SK-N-SH (cell line): ENCODE results near the gene DTX1.

ENCODE experiments used
- CTCF ChIP-seq: fragments of 200-600 bp; sonication (generic); IDR thresholded peaks from 2 replicates; pipeline ENCODE4 v1.6.1; 2017; ENCODE audit warnings: antibody characterized with exemption, mild to moderate bottlenecking, moderate library complexity
- GATA2 ChIP-seq: sonication (generic); formaldehyde crosslinking; IDR thresholded peaks from 2 replicates; pipeline ENCODE4 v1.5.0; 2020; ENCODE audit warnings: mild to moderate bottlenecking, missing genetic modification reagents
- JUND ChIP-seq: IDR thresholded peaks from 2 replicates; pipeline ENCODE4 v1.4.0; 2012
- RXRA ChIP-seq: IDR thresholded peaks from 2 replicates; pipeline ENCODE4 v1.4.0; 2012; ENCODE audit warnings: low read depth, mild to moderate bottlenecking, borderline replicate concordance
- TF ChIP-seq, protein P1 (sequence below): IDR thresholded peaks from 2 replicates; pipeline ENCODE4 v1.6.1; 2012; ENCODE audit warnings: mild to moderate bottlenecking, low read depth, low read length, moderate library complexity

DNA sequence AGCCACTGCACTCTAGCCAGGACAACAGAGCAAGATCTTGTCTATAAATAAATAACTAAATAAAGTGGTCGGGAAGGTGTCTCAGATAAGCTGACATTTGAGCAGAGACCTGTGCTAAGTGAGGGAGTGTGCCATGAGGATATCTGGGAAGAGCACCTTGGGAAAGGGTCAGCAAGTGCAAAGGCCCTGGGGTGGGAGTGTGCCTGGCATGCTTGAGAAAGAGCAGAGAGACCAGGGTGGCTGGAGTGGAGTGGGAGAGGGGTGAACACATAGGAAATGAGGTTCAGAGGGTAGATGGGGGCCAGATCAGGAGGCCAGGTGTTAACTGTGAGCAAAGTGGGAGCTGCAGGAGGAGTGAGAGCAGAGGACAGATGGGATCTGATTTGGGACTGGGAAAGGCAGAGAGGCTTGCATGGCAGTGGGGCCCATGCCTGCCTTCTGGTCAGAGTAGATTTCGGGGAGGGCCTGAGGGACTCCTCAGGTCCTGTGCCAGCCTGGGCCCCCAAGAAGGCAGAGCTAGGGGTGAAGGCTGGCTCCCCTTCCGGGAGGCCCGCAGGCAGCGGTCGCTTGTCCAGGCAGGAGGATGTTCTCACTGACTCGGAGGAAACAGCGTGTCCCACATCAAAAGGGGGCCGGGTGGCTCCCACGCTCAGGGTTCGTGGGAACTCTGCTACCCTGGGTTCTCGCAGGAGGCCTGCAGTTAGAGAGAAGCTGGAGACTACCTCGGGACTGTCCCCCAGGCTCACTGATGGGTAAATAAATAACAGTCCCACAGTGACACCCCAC is 32.6 kb downstream of the DTX1 start:
- TF ChIP-seq CTCF (no peak), JUND (no peak), GATA2 (CRISPR knock-in tag) (no peak), RXRA (no peak)
- TF ChIP-seq, protein P1, sequence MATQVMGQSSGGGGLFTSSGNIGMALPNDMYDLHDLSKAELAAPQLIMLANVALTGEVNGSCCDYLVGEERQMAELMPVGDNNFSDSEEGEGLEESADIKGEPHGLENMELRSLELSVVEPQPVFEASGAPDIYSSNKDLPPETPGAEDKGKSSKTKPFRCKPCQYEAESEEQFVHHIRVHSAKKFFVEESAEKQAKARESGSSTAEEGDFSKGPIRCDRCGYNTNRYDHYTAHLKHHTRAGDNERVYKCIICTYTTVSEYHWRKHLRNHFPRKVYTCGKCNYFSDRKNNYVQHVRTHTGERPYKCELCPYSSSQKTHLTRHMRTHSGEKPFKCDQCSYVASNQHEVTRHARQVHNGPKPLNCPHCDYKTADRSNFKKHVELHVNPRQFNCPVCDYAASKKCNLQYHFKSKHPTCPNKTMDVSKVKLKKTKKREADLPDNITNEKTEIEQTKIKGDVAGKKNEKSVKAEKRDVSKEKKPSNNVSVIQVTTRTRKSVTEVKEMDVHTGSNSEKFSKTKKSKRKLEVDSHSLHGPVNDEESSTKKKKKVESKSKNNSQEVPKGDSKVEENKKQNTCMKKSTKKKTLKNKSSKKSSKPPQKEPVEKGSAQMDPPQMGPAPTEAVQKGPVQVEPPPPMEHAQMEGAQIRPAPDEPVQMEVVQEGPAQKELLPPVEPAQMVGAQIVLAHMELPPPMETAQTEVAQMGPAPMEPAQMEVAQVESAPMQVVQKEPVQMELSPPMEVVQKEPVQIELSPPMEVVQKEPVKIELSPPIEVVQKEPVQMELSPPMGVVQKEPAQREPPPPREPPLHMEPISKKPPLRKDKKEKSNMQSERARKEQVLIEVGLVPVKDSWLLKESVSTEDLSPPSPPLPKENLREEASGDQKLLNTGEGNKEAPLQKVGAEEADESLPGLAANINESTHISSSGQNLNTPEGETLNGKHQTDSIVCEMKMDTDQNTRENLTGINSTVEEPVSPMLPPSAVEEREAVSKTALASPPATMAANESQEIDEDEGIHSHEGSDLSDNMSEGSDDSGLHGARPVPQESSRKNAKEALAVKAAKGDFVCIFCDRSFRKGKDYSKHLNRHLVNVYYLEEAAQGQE = no peak
